Neuronal stem cell (in vitro differentiated cells): ENCODE results near the gene GDE1.
"Not testable (repeated sequence)": the region's sequence is repeated elsewhere in the genome, so short reads cannot be mapped to it uniquely, and the experiment has no call there.

Source experiments
- DNase-seq: peaks from one replicate; pipeline ENCODE4 v3.0.0-alpha.2; 2013; ENCODE audit warnings: low spot score
- H2AFZ ChIP-seq: one replicate; pipeline ENCODE4 v1.6.1; 2013; ENCODE audit warnings: mild to moderate bottlenecking, low read length, inconsistent platforms
- H2AK5ac ChIP-seq: 2 replicates; pipeline ENCODE4 v1.6.1; 2013; ENCODE audit warnings: low read depth, mild to moderate bottlenecking, inconsistent platforms, low read length, moderate library complexity, mixed read lengths
- H2BK120ac ChIP-seq: 2 replicates; pipeline ENCODE4 v1.6.1; 2013; ENCODE audit warnings: low read depth, mild to moderate bottlenecking, inconsistent platforms, low read length, moderate library complexity, mixed read lengths
- H2BK12ac ChIP-seq: one replicate; pipeline ENCODE4 v1.6.1; 2013; ENCODE audit warnings: low read length, inconsistent platforms
- H2BK15ac ChIP-seq: 2 replicates; pipeline ENCODE4 v1.6.1; 2013; ENCODE audit warnings: mild to moderate bottlenecking, low read length, inconsistent platforms, mixed read lengths
- H2BK5ac ChIP-seq: one replicate; pipeline ENCODE4 v1.6.1; 2013; ENCODE audit warnings: inconsistent platforms, mild to moderate bottlenecking, low read length, moderate library complexity
- H3K14ac ChIP-seq: one replicate; pipeline ENCODE4 v1.6.1; 2013; ENCODE audit warnings: low read length, inconsistent platforms
- H3K18ac ChIP-seq: 2 replicates; pipeline ENCODE4 v1.6.1; 2013; ENCODE audit warnings: low read length, inconsistent platforms
- H3K23ac ChIP-seq: 2 replicates; pipeline ENCODE4 v1.6.1; 2013; ENCODE audit warnings: low read depth, mild to moderate bottlenecking, mixed read lengths, low read length, inconsistent platforms; ENCODE audit not compliant: poor library complexity
- H3K27ac ChIP-seq: replicated peaks from 3 replicates; pipeline ENCODE4 v1.5.1; 2013; ENCODE audit warnings: low read length, inconsistent platforms
- H3K27me3 ChIP-seq, 3 experiments: 2 replicates each; pipeline ENCODE4 v1.6.1; 2013; ENCODE audit warnings: low read length in 3 of 3, mild to moderate bottlenecking in 2 of 3, inconsistent platforms in 1 of 3, low read depth in 1 of 3, mixed read lengths in 1 of 3, moderate library complexity in 1 of 3; ENCODE audit not compliant: control insufficient read depth in 3 of 3, insufficient read depth in 3 of 3
- H3K36me3 ChIP-seq, 2 donors: replicated peaks in 1 of 2; 2 replicates each; pipeline ENCODE4 v1.6.1; 2013; ENCODE audit warnings: low read length in 2 of 2; ENCODE audit not compliant: control insufficient read depth in 2 of 2, insufficient read depth in 2 of 2
- H3K4ac ChIP-seq: 2 replicates; pipeline ENCODE4 v1.6.1; 2013; ENCODE audit warnings: inconsistent platforms, mild to moderate bottlenecking, low read length, moderate library complexity
- H3K4me1 ChIP-seq, 2 donors: 1 replicate in 1 of 2; 2 replicates in 1 of 2; pipeline ENCODE4 v1.6.1; 2013; ENCODE audit warnings: low read length in 2 of 2, low read depth in 1 of 2; ENCODE audit not compliant: control insufficient read depth in 2 of 2, insufficient read depth in 1 of 2
- H3K4me2 ChIP-seq: one replicate; pipeline ENCODE4 v1.6.1; 2013; ENCODE audit warnings: mild to moderate bottlenecking, low read length, inconsistent platforms; ENCODE audit not compliant: insufficient read depth, poor library complexity, severe bottlenecking
- H3K4me3 ChIP-seq, 2 donors: 2 replicates each; pipeline ENCODE4 v1.5.1; 2013; ENCODE audit warnings: low read length in 2 of 2, mild to moderate bottlenecking in 2 of 2, inconsistent platforms in 1 of 2, moderate library complexity in 1 of 2
- H3K79me1 ChIP-seq: one replicate; pipeline ENCODE4 v1.6.1; 2013; ENCODE audit warnings: low read depth, mild to moderate bottlenecking, inconsistent platforms, low read length, moderate library complexity
- H3K9ac ChIP-seq: one replicate; pipeline ENCODE4 v1.6.1; 2013; ENCODE audit warnings: mild to moderate bottlenecking, low read depth, low read length, inconsistent platforms; ENCODE audit not compliant: poor library complexity
- H3K9me3 ChIP-seq, 2 donors: replicated peaks in 1 of 2; 2 replicates each; pipeline versions ENCODE3 to v1.6.1; 2013; ENCODE audit warnings: low read length in 2 of 2, mild to moderate bottlenecking in 2 of 2, inconsistent platforms in 1 of 2, low read depth in 1 of 2, mixed read lengths in 1 of 2, moderate library complexity in 1 of 2; ENCODE audit not compliant: control insufficient read depth in 2 of 2, insufficient read depth in 1 of 2
- H4K8ac ChIP-seq: one replicate; pipeline ENCODE4 v1.6.1; 2013; ENCODE audit warnings: low read depth, mild to moderate bottlenecking, inconsistent platforms, low read length, moderate library complexity
- H4K91ac ChIP-seq: one replicate; pipeline ENCODE4 v1.6.1; 2013; ENCODE audit warnings: low read length, low read depth, mild to moderate bottlenecking, inconsistent platforms; ENCODE audit not compliant: poor library complexity
- WGBS, 2 donors: extraction: QIAGEN DNeasy Blood & Tissue Kit; methylation state at CpG; one replicate each; pipeline ENCODE4 v1.1.7; 2013; ENCODE audit warnings: missing lambda C conversion rate in 2 of 2, mixed read lengths in 1 of 2; ENCODE audit not compliant: insufficient read length in 2 of 2, insufficient replicate concordance in 1 of 2; ENCODE audit errors: extremely low coverage in 2 of 2; 5-methylcytosine and 5-hydroxymethylcytosine counted together

The GDE1 gene

GRCh38 chr16:19555186-19555937 is 33.5 kb upstream of the GDE1 start, which contains the start of gene VPS35L:
Gene VPS35L, plus strand, starts transcription at chr16:19555703. Its CDS starts 27 bp downstream, at chr16:19555730.
- Histone ChIP-seq H2AK5ac (no peak within 1 kb of the TSS), H4K8ac (peak within 1 kb of the TSS; percentile 45), H3K36me3 (peaks cover 1 to 35% of the 10 kb centered on the region in 2 donors), H3K23ac (peak within 1 kb of the TSS; percentile 57), H3K18ac (peak within 1 kb of the TSS; percentile 92), H3K9ac (peak within 1 kb of the TSS; percentile 89), H4K91ac (no peak within 1 kb of the TSS), H2BK12ac (no peak within 1 kb of the TSS), H2BK15ac (no peak within 1 kb of the TSS), H2AFZ (peak within 1 kb of the TSS; percentile 93), H3K4ac (no peak within 1 kb of the TSS), H3K27me3 (no peaks in the 10 kb centered on the region), H3K79me1 (no peaks in the 10 kb centered on the region), H3K4me1 (peaks cover 0 to 3% of the 10 kb centered on the region in 2 donors), H3K4me3 (peak within 1 kb of the TSS; percentile 74 to 86), H2BK5ac (peak within 1 kb of the TSS; percentile 84), H3K14ac (peak within 1 kb of the TSS; percentile 26), H3K9me3 (no peaks in the 10 kb centered on the region), H3K27ac (peak within 1 kb of the TSS; percentile 87), H2BK120ac (no peak within 1 kb of the TSS), H3K4me2 (peak within 1 kb of the TSS; percentile 85)
- no CpG with 5 or more reads among the region's 53 CpGs for WGBS, 2 donors
- peak; percentile 98 for DNase-seq

- H4K91ac ChIP-seq, result no peak overlapping the region
- H2BK12ac ChIP-seq, result no peak overlapping the region
- H4K8ac ChIP-seq, result no peak overlapping the region
- no peak overlapping the region for H3K9ac ChIP-seq
- no peak overlapping the region for H2AK5ac ChIP-seq
- H3K14ac ChIP-seq, result no peak overlapping the region
- no peak overlapping the region for H3K4me3 ChIP-seq
- no peaks in the 10 kb centered on the region for H3K9me3 ChIP-seq
- H3K4ac ChIP-seq, result no peak overlapping the region
- no peak for DNase-seq
- H3K27ac ChIP-seq, result no peak overlapping the region
- no peaks in the 10 kb centered on the region for H3K27me3 ChIP-seq
- no peak overlapping the region for H2BK15ac ChIP-seq
- H3K23ac ChIP-seq, result no peak overlapping the region
- no peak overlapping the region for H3K4me2 ChIP-seq
- no peak overlapping the region for H2AFZ ChIP-seq
- no peaks in the 10 kb centered on the region for H3K79me1 ChIP-seq
- H2BK5ac ChIP-seq, result no peak overlapping the region
- no peak overlapping the region for H2BK120ac ChIP-seq
- no peak overlapping the region for H3K18ac ChIP-seq
- peaks cover 3 to 86% of the 10 kb centered on the region in 2 donors for H3K36me3 ChIP-seq
- no peaks in the 10 kb centered on the region for H3K4me1 ChIP-seq
Measured at GRCh38 chr16:19549673-19550072, 27.8 kb upstream of the GDE1 start.

GRCh38 chr16:19548144-19548543 is 26.2 kb upstream of the GDE1 start:
- no peak overlapping the region for H3K4me2 ChIP-seq
- H2AFZ ChIP-seq, result no peak overlapping the region
- H3K36me3 ChIP-seq, result peaks cover 3 to 90% of the 10 kb centered on the region in 2 donors
- no peak overlapping the region for H2BK12ac ChIP-seq
- no peak overlapping the region for H3K4me3 ChIP-seq
- no peak overlapping the region for H4K91ac ChIP-seq
- H2BK120ac ChIP-seq, result no peak overlapping the region
- H2BK15ac ChIP-seq, result no peak overlapping the region
- no peaks in the 10 kb centered on the region for H3K27me3 ChIP-seq
- no peak overlapping the region for H2AK5ac ChIP-seq
- no peaks in the 10 kb centered on the region for H3K4me1 ChIP-seq
- H2BK5ac ChIP-seq, result no peak overlapping the region
- H3K27ac ChIP-seq, result no peak overlapping the region
- H3K23ac ChIP-seq, result no peak overlapping the region
- no peaks in the 10 kb centered on the region for H3K79me1 ChIP-seq
- no peak overlapping the region for H4K8ac ChIP-seq
- no peak overlapping the region for H3K18ac ChIP-seq
- no peak for DNase-seq
- no peak overlapping the region for H3K4ac ChIP-seq
- H3K9ac ChIP-seq, result no peak overlapping the region
- H3K9me3 ChIP-seq, result no peaks in the 10 kb centered on the region
- no peak overlapping the region for H3K14ac ChIP-seq
- no CpG with 5 or more reads among the region's 3 CpGs for WGBS, 2 donors

- not testable (repeated sequence) for H2AK5ac ChIP-seq, H3K9ac ChIP-seq, H3K27ac ChIP-seq, H3K4me2 ChIP-seq, H2AFZ ChIP-seq, H3K9me3 ChIP-seq, H2BK120ac ChIP-seq, H3K4me1 ChIP-seq, H3K27me3 ChIP-seq, H3K4me3 ChIP-seq, H3K14ac ChIP-seq, H4K91ac ChIP-seq, DNase-seq, H3K4ac ChIP-seq, H2BK5ac ChIP-seq, H4K8ac ChIP-seq, H3K18ac ChIP-seq, H2BK15ac ChIP-seq, H3K79me1 ChIP-seq, H3K23ac ChIP-seq, H2BK12ac ChIP-seq
- peaks cover 9 to 95% of the 10 kb centered on the region in 2 donors for H3K36me3 ChIP-seq
- no CpG with 5 or more reads among the region's 10 CpGs for WGBS, 2 donors
Measured at GRCh38 chr16:19543278-19543996, 21.5 kb upstream of the GDE1 start.
